ENCODE results near the gene IL2RA.

GRCh38 chr10:6080417-6080973 is 18.3 kb upstream of the IL2RA start:
- TF ChIP-seq, protein P1, sequence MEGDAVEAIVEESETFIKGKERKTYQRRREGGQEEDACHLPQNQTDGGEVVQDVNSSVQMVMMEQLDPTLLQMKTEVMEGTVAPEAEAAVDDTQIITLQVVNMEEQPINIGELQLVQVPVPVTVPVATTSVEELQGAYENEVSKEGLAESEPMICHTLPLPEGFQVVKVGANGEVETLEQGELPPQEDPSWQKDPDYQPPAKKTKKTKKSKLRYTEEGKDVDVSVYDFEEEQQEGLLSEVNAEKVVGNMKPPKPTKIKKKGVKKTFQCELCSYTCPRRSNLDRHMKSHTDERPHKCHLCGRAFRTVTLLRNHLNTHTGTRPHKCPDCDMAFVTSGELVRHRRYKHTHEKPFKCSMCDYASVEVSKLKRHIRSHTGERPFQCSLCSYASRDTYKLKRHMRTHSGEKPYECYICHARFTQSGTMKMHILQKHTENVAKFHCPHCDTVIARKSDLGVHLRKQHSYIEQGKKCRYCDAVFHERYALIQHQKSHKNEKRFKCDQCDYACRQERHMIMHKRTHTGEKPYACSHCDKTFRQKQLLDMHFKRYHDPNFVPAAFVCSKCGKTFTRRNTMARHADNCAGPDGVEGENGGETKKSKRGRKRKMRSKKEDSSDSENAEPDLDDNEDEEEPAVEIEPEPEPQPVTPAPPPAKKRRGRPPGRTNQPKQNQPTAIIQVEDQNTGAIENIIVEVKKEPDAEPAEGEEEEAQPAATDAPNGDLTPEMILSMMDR (IDR thresholded peaks at IDR 0.05; ENCODE audit: poor library complexity, severe bottlenecking) = no peak
- TF ChIP-seq MXI1 (conservative IDR thresholded peaks at IDR 0.05; ENCODE audit: poor library complexity, severe bottlenecking) = no peak
- TF ChIP-seq SMC3 (conservative IDR thresholded peaks at IDR 0.05; ENCODE audit: poor library complexity) = no peak

Measured in neural cell (in vitro differentiated cells).